22Rv1 (cell line): ENCODE measurements around the gene MGST2.

ENCODE experiments used
- H3K27ac ChIP-seq: fragments of 450-650 bp; 2 replicates; pipeline ENCODE4 v1.5.1; 2017
- ZFX ChIP-seq: fragments of 450-650 bp; IDR thresholded peaks from 2 replicates; pipeline ENCODE4 v1.6.1; 2017; ENCODE audit warnings: antibody characterized with exemption, borderline replicate concordance
- TF ChIP-seq, protein P1 (sequence below): fragments of 450-650 bp; IDR thresholded peaks from 2 replicates; pipeline ENCODE4 v1.5.1; 2017; ENCODE audit warnings: mild to moderate bottlenecking

The MGST2 gene

GRCh38 chr4:139684351-139684750, 18.7 kb downstream of the MGST2 start:
- no peak for TF ChIP-seq ZFX
- TF ChIP-seq, protein P1, sequence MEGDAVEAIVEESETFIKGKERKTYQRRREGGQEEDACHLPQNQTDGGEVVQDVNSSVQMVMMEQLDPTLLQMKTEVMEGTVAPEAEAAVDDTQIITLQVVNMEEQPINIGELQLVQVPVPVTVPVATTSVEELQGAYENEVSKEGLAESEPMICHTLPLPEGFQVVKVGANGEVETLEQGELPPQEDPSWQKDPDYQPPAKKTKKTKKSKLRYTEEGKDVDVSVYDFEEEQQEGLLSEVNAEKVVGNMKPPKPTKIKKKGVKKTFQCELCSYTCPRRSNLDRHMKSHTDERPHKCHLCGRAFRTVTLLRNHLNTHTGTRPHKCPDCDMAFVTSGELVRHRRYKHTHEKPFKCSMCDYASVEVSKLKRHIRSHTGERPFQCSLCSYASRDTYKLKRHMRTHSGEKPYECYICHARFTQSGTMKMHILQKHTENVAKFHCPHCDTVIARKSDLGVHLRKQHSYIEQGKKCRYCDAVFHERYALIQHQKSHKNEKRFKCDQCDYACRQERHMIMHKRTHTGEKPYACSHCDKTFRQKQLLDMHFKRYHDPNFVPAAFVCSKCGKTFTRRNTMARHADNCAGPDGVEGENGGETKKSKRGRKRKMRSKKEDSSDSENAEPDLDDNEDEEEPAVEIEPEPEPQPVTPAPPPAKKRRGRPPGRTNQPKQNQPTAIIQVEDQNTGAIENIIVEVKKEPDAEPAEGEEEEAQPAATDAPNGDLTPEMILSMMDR, result no peak

GRCh38 chr4:139685180-139685579, 19.6 kb downstream of the MGST2 start:
- TF ChIP-seq ZFX, result no peak
- H3K27ac ChIP-seq, result no peak overlapping the region

More at GRCh38 chr4:139684351-139684750, 18.7 kb downstream of the MGST2 start:
- H3K27ac ChIP-seq, result no peak overlapping the region

DNA sequence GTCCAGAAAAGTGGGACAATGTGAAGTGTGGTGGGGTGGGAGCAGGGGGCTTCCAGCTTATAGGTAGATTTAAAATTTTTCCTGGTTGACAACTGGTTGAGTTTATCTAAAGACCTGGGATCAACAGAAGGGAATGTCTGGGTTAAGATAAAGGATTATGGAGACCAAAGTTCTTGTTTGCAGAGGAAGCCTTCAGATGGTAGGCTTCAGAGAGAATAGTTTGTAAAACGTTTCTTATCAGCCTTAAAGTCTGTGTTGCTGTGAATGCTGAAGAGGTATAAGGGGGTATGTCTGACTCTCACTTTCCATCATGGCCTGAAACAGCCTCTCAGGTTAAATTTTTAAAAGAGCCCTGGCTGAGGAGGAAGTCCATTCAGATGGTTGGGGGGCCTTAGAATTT, 20.5 kb downstream of the MGST2 start:
- TF ChIP-seq, protein P1, result no peak
- no peak for TF ChIP-seq ZFX
- no peak overlapping the region for H3K27ac ChIP-seq

- H3K27ac ChIP-seq, result no peak overlapping the region
- no peak for TF ChIP-seq ZFX
- TF ChIP-seq, protein P1, result no peak
Measured at GRCh38 chr4:139686988-139687387, 21.4 kb downstream of the MGST2 start.

GRCh38 chr4:139689093-139689722, 23.6 kb downstream of the MGST2 start:
- TF ChIP-seq, protein P1, result no peak
- TF ChIP-seq ZFX, result no peak
- H3K27ac ChIP-seq, result no peak overlapping the region

DNA sequence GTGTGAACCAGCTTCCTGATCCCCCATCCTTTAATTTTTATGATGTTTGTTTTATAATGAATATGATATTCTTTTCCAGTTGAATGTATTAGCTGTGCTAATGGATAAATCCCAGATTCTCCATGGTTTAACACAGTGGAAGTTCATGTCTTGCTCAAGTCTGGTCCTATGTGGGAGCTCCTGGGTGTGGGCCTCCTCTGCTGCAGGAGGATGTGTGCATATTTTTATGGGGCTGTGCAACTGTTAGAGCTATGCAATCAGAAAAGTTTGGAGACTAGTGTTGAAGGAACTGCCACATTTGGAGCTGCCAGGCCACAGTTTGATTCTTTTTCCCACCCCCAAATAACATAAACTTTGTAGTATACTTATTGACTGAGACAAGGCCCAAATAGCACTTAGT, 24.8 kb downstream of the MGST2 start:
- no peak for TF ChIP-seq ZFX
- TF ChIP-seq, protein P1, result no peak
- H3K27ac ChIP-seq, result no peak overlapping the region

- H3K27ac ChIP-seq, result no peak overlapping the region
- no peak for TF ChIP-seq ZFX
- TF ChIP-seq, protein P1, result no peak
Measured at GRCh38 chr4:139692309-139693012, 26.8 kb downstream of the MGST2 start.
